SK-N-SH (cell line): Measurements from ENCODE around the gene RNF148. TPM values are rescaled to one million over a fixed set of nuclear protein-coding genes. Genes with fewer than 3 reads are reported as not detected.
"Not testable (repeated sequence)": the region's sequence is repeated elsewhere in the genome, so short reads cannot be mapped to it uniquely, and the experiment has no call there.

Experiments used
- CTCF ChIA-PET: fragments of 300-600, 350-600 bp; formaldehyde crosslinking; extraction: SDS; loops from one replicate; lab custom pipeline; 2021; lab: Yijun Ruan, JAX
- POLR2A ChIA-PET: fragments of 350-600 bp; sonication (Branson Sonifier 250); formaldehyde crosslinking; extraction: SDS; loops from one replicate; lab custom pipeline; 2020; ENCODE audit warnings: antibody characterized with exemption, inconsistent platforms; lab: Yijun Ruan, JAX
- DNase-seq: peaks from one replicate; pipeline ENCODE4 v3.0.0; 2012
- H2AFZ ChIP-seq: fragments of 200-600 bp; sonication (generic); 2 replicates; pipeline ENCODE4 v1.8.1; 2016; ENCODE audit warnings: antibody characterized with exemption, mild to moderate bottlenecking, low read depth
- H3F3A ChIP-seq: fragments of 200-600 bp; sonication (generic); replicated peaks from 2 replicates; pipeline ENCODE3; 2016; ENCODE audit warnings: antibody characterized with exemption, mild to moderate bottlenecking; ENCODE audit not compliant: insufficient read depth
- H3K27ac ChIP-seq, 2 experiments: fragments of 200-500 bp in 1 of 2; fragments of 200-600 bp in 1 of 2; sonication (Bioruptor generic) in 1 of 2; sonication (generic), shearing (Covaris generic) in 1 of 2; 2 replicates each; pipeline versions ENCODE4 v1.5.1 to v1.6.1; 2014 to 2016; ENCODE audit warnings: low read depth in 2 of 2, inconsistent platforms in 1 of 2, low read length in 1 of 2, mild to moderate bottlenecking in 1 of 2, mixed read lengths in 1 of 2
- H3K27me3 ChIP-seq: fragments of 200-600 bp; sonication (generic), shearing (Covaris generic); 2 replicates; pipeline ENCODE4 v1.6.1; 2016; ENCODE audit warnings: mixed run types; ENCODE audit not compliant: insufficient read depth
- H3K36me3 ChIP-seq, 2 experiments: fragments of 200-500 bp in 1 of 2; fragments of 200-600 bp in 1 of 2; sonication (Bioruptor generic) in 1 of 2; sonication (generic) in 1 of 2; replicated peaks in 1 of 2; 2 replicates each; pipeline versions ENCODE3 to v1.5.1; 2014 to 2016; ENCODE audit warnings: low read length in 1 of 2, mild to moderate bottlenecking in 1 of 2; ENCODE audit not compliant: insufficient read depth in 2 of 2, control insufficient read depth in 1 of 2
- H3K4me1 ChIP-seq, 2 experiments: fragments of 200-500 bp in 1 of 2; fragments of 200-600 bp in 1 of 2; sonication (Bioruptor generic) in 1 of 2; sonication (generic), shearing (Covaris generic) in 1 of 2; 2 replicates each; pipeline versions ENCODE4 v1.5.1 to v1.6.1; 2014 to 2016; ENCODE audit warnings: low read depth in 1 of 2, low read length in 1 of 2, mixed run types in 1 of 2; ENCODE audit not compliant: insufficient read depth in 2 of 2, control insufficient read depth in 1 of 2
- H3K4me2 ChIP-seq: fragments of 200-600 bp; sonication (generic), shearing (Covaris generic); 2 replicates; pipeline ENCODE4 v1.6.1; 2017; ENCODE audit warnings: mixed run types
- H3K4me3 ChIP-seq, 2 experiments: fragments of 200-500 bp in 1 of 2; fragments of 200-600 bp in 1 of 2; sonication (Bioruptor generic) in 1 of 2; sonication (generic), shearing (Covaris generic) in 1 of 2; 2 replicates each; pipeline versions ENCODE4 v1.5.1 to v1.8.1; 2014 to 2016; ENCODE audit warnings: low read depth in 2 of 2, inconsistent platforms in 1 of 2, low read length in 1 of 2, mild to moderate bottlenecking in 1 of 2, mixed read lengths in 1 of 2, moderate library complexity in 1 of 2
- H3K79me2 ChIP-seq: fragments of 200-600 bp; sonication (generic); 2 replicates; pipeline ENCODE4 v1.8.1; 2017; ENCODE audit warnings: mild to moderate bottlenecking; ENCODE audit not compliant: insufficient read depth
- H3K9ac ChIP-seq: fragments of 200-600 bp; sonication (generic); 2 replicates; pipeline ENCODE4 v1.6.1; 2017; ENCODE audit warnings: mixed run types
- H3K9me2 ChIP-seq: fragments of 200-600 bp; sonication (generic); 2 replicates; pipeline ENCODE4 v1.6.1; 2017; ENCODE audit warnings: mixed run types
- H3K9me3 ChIP-seq: fragments of 200-600 bp; sonication (generic); 2 replicates; pipeline ENCODE4 v1.6.1; 2017; ENCODE audit warnings: mixed run types, mild to moderate bottlenecking, moderate library complexity
- H4K20me1 ChIP-seq: fragments of 200-600 bp; sonication (generic); 2 replicates; pipeline ENCODE4 v1.6.1; 2017; ENCODE audit warnings: mild to moderate bottlenecking, mixed run types; ENCODE audit not compliant: insufficient read depth
- EZH2phosphoT487 ChIP-seq: fragments of 200-600 bp; sonication (generic); IDR thresholded peaks from 2 replicates; pipeline ENCODE4 v1.6.1; 2017; ENCODE audit warnings: low read depth, mixed run types, mild to moderate bottlenecking, antibody characterized with exemption, moderate library complexity, borderline replicate concordance
- FOSL2 ChIP-seq: IDR thresholded peaks from 2 replicates; pipeline ENCODE4 v1.4.0; 2012; ENCODE audit warnings: low read depth, mild to moderate bottlenecking, moderate library complexity, borderline replicate concordance
- FOXJ3 ChIP-seq: sonication (generic); formaldehyde crosslinking; IDR thresholded peaks from 2 replicates; pipeline ENCODE4 v1.5.1; 2020; ENCODE audit warnings: mild to moderate bottlenecking, missing genetic modification reagents
- GABPA ChIP-seq: IDR thresholded peaks from 2 replicates; pipeline ENCODE4 v1.4.0; 2012; ENCODE audit warnings: low read depth, mild to moderate bottlenecking
- JUND ChIP-seq: IDR thresholded peaks from 2 replicates; pipeline ENCODE4 v1.4.0; 2012
- NRF1 ChIP-seq: IDR thresholded peaks from 2 replicates; pipeline ENCODE4 v1.6.1; 2012; ENCODE audit warnings: low read depth, mild to moderate bottlenecking, low read length
- POLR2AphosphoS5 ChIP-seq: IDR thresholded peaks from 2 replicates; pipeline ENCODE4 v1.6.1; 2012; ENCODE audit warnings: low read depth, low read length
- WGBS: methylation state at CpG from one replicate; pipeline ENCODE4 v1.1.6; 2017; ENCODE audit warnings: low lambda C conversion rate; 5-methylcytosine and 5-hydroxymethylcytosine counted together
- polyA plus RNA-seq, 3 experiments: library from polyadenylated mRNA; depleted of rRNA; stranded (reverse); fragments of >200 nt; gene quantifications; 2 replicates each; pipeline ENCODE4 v1.2.3, GENCODE V29; 2012
- TF ChIP-seq, protein P1 (sequence below): IDR thresholded peaks from 2 replicates; pipeline ENCODE4 v1.4.0; 2012; ENCODE audit warnings: low read depth

The RNF148 gene
- polyA plus RNA-seq, 1 of the 3 experiments (the other 2 are of a cell fraction) = not detected

DNA sequence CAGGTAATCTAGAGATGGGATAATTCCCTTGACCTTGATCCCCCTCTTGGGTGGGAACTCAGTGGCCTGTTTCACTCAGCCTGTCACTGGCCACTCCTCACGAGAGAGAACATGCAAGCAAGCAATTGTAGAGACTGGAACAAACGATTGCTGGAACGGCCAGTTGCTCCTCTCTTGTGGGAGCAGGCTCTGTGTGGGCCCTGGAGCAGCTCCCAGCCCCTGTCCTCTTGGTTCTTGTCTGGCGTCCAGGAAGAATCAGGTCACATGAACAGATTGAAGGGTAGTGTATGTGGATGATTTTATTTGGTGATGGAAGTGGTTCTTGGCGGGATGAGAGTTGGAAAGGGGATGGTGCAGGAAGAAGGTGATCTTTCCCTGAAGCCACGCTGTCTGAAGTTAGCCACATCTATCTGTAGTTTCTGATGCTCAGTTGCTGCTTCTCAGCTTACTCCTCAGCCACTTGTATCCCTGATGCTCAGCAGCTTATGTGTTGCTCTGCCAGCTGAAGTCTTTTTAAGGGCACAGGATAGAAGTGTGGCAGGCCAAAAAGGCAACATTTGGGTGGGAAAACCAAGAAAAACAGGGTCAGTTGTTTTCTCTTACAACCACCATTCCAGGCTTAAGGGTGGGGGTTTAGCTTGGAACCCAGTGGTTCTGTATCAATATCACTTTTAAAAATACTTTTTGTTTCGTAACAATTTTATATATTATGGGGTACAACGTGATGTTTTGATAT is 19.7 kb downstream of the RNF148 start:
- TF ChIP-seq, protein P1, sequence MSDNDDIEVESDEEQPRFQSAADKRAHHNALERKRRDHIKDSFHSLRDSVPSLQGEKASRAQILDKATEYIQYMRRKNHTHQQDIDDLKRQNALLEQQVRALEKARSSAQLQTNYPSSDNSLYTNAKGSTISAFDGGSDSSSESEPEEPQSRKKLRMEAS = no peak
- no peak for TF ChIP-seq JUND
- TF ChIP-seq FOXJ3 (CRISPR knock-in tag) = no peak
- TF ChIP-seq POLR2AphosphoS5 = no peak
- no peak for TF ChIP-seq EZH2phosphoT487
- no peak for TF ChIP-seq NRF1
- Histone ChIP-seq H3F3A (no peaks in the 10 kb centered on the region), H3K9me3 (no peaks in the 10 kb centered on the region), H2AFZ (no peak overlapping the region), H3K4me1 (no peaks in the 10 kb centered on the region), H3K4me2 (no peak overlapping the region), H3K36me3 (no peaks in the 10 kb centered on the region), H3K27me3 (no peaks in the 10 kb centered on the region), H3K9me2 (no peaks in the 10 kb centered on the region), H3K27ac (no peak overlapping the region), H3K79me2 (no peaks in the 10 kb centered on the region), H3K9ac (no peak overlapping the region), H3K4me3 (no peak overlapping the region), H4K20me1 (no peaks in the 10 kb centered on the region)
- under 1% methylated on average over 8 of the region's 8 CpGs for WGBS
- POLR2A ChIA-PET = no interaction called here
- DNase-seq = no peak
- CTCF ChIA-PET = interaction anchor here (0.5 kb wide), 1 partner anchor 240 kb away, joined by 3 read pairs; no protein-coding TSS in a partner anchor

GRCh38 chr7:122681186-122681585 is 21.5 kb downstream of the RNF148 start:
- H3K9me3 ChIP-seq, H3K79me2 ChIP-seq, DNase-seq, H3F3A ChIP-seq, H3K36me3 ChIP-seq, H2AFZ ChIP-seq, H3K27me3 ChIP-seq, H3K4me3 ChIP-seq, H3K27ac ChIP-seq, H3K4me2 ChIP-seq, H3K9me2 ChIP-seq, H4K20me1 ChIP-seq, H3K9ac ChIP-seq, H3K4me1 ChIP-seq, POLR2A ChIA-PET: not testable (repeated sequence)
- 55% methylated on average over 16 of the region's 16 CpGs for WGBS
- CTCF ChIA-PET = interaction anchor here (1.5 kb wide), 1 partner anchor 15 kb away, joined by 3 read pairs; no protein-coding TSS in a partner anchor

GRCh38 chr7:122679813-122680212 is 22.9 kb downstream of the RNF148 start:
- CTCF ChIA-PET = no interaction called here
- Histone ChIP-seq H3K9me2 (no peaks in the 10 kb centered on the region), H3K4me2 (no peak overlapping the region), H2AFZ (no peak overlapping the region), H3K36me3 (no peaks in the 10 kb centered on the region), H3K9ac (no peak overlapping the region), H3F3A (no peaks in the 10 kb centered on the region), H3K79me2 (no peaks in the 10 kb centered on the region), H3K4me1 (no peaks in the 10 kb centered on the region), H3K4me3 (no peak overlapping the region), H4K20me1 (no peaks in the 10 kb centered on the region), H3K27ac (no peak overlapping the region), H3K27me3 (no peaks in the 10 kb centered on the region), H3K9me3 (no peaks in the 10 kb centered on the region)
- 2% methylated on average over 1 of the region's 1 CpG for WGBS
- DNase-seq = no peak
- POLR2A ChIA-PET = no interaction called here
- TF ChIP-seq FOSL2 (no peak), GABPA (no peak)
- TF ChIP-seq, all 33 proteins: peak for 0

- H3K9me3 ChIP-seq, H3K4me2 ChIP-seq, H3K27ac ChIP-seq, CTCF ChIA-PET, DNase-seq, H3F3A ChIP-seq, POLR2A ChIA-PET, H3K36me3 ChIP-seq, H3K79me2 ChIP-seq, H4K20me1 ChIP-seq, H3K4me3 ChIP-seq, H3K27me3 ChIP-seq, H2AFZ ChIP-seq, H3K9me2 ChIP-seq, H3K9ac ChIP-seq, H3K4me1 ChIP-seq: not testable (repeated sequence)
- WGBS = 3% methylated on average over 9 of the region's 9 CpGs
Measured at GRCh38 chr7:122679269-122679709, 23.4 kb downstream of the RNF148 start.
